NCI-H1930 (cell line): ENCODE measurements around the gene TPSD1.
"Not testable (repeated sequence)": the region's sequence is repeated elsewhere in the genome, so short reads cannot be mapped to it uniquely, and the experiment has no call there.

Source experiments
- DNase-seq, 2 experiments: peaks; one replicate each; lab custom pipeline; 2025; lab: John Stamatoyannopoulos, UW

TPSD1 gene

DNA sequence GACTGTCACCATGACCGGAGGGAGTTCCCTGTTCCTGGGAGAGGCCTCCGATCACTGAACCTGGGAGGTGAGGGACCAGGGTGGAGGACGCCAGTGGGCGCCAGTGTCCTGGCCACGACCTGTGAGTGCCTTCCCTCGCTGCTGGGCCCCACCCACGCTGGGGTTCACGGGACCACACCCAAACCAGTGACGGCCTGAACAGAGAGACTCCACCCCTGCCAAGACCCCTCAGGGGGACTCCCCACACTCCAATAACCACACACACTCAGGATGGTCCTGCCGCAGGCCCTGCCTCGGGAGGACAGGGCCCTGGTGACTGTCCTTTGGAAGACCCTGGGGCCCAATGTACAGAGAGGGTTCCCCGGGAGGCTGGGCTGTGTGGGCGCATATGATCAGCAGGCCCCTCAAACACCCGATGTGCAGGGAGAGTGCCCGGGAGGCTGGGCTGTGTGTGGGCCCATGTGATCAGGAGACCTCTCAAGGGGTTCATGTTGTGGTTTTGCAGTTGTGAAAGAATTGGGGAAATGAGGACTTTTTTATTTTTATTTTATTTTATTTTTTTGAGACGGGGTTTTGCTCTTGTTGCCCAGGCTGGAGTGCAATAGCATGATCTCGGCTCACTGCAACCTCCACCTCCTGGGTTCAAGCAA lies 26.6 kb downstream of the TPSD1 start:
- no peak for DNase-seq

DNA sequence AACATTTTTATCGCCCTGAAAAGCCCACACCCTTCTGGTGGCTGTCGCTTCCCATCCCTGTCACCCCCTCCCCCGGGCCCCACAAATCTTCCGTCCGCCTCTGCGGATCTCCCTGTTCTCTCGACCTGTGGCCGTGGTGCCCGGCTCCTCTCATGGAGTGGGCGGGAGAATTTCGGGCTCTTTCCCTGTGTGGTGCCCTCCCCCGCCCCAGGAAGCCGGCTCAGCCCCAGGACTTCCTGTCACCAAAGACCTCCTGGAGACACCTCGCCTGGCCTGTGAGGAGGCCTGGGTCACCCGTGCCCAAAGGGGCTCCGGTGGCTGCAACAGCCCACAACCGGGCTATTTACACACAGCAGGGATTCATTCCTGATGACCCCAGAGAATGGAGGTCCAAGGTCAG lies 27.4 kb downstream of the TPSD1 start:
- no peak for DNase-seq

DNA sequence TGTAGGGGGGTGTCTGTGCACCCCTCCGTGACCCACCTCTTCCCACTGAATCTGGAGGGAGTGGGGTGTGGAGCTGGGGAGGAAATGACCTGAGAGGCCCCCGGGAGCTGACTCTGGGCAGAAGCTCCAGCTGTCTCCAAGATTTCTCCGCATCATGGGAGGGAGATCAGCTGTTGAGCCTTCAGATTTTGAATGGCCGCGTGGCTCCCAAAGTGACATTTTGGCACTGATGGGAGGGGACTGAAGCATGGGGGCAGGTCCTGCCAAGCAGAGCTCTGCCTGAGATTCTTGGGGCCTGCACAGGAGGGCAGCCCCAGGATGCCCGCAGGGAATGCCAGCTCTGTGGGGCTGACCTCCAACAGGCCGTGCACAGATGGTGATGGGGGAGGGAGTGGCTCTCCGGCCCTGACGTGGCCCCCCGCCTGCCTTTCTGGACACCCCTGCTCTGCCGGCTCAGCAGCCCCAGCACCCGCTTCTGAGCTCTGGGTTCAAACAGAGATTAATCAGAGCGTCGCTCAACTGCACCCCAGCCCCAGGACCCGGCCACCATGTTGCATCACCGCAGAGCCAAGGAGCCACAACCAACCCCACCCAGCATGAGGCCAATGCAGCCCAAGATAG lies 28.2 kb downstream of the TPSD1 start:
- DNase-seq = no peak

DNA sequence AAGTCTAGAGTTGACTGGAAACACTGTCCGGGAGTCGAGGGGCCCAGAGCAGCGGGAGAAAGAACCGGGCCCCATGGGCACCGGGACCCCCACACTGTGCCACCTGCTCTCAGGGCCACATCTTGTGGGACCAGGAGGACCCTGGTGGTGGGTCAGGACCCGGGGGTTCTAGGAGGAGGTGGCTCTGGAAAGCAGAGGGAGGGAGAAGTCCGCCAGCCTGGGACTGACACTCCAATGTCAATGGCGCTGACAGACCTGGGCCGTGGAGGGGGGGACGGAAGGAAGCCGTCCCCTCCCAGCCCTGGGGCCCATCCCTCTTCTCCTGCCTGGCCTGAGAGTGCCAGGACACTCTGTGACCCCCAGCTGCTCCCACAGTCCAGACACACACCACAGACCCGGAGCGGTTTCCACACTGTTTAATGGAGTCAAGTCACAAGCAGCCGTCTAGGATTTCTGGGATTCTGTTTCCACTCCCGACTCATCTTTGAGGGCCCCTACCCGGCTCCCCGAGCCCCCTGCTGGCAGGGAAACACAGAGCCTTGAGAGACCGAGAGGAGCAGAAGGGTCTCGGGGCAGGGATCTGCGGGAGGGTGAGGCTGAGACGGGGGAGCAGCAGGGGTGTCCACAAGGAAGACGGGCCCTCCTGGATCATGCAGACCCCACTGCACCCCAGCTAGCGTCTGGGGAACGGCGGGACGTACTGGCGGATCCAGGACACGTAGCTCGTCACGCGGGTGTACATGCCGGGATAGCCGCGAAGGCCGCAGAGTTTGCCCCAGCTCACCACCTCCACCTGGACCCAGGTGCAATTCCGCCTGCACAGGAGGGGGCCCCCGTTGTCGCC lies 30.0 kb downstream of the TPSD1 start:
- DNase-seq = no peak

DNA sequence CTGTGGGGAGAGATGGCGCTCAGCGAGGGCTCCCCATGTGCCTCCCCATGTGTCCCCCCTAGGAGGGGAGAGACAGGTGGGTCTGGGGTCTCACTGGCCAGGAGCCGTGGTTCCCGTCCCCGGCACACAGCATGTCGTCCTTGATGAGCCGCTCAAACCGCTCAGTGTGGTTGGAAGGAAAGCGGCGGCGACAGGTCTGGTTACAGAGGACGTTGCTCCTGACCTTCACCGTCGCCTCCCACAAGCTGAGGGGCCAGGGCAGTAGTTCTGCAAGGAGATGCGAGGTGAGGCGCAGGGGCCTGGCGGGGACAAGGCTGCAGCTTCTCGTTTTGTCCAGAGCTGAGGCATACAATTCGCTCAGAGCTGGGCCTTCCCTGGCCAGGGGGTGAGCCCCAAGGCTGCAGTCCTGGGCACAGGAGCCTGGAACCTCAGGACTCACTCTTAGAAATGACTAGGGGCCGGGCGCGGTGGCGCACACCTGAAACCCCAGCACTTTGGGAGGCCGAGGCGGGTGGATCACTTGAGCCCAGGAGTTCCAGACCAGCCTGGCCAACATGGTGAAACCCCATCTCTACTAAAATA lies 30.7 kb downstream of the TPSD1 start:
- no peak for DNase-seq

DNA sequence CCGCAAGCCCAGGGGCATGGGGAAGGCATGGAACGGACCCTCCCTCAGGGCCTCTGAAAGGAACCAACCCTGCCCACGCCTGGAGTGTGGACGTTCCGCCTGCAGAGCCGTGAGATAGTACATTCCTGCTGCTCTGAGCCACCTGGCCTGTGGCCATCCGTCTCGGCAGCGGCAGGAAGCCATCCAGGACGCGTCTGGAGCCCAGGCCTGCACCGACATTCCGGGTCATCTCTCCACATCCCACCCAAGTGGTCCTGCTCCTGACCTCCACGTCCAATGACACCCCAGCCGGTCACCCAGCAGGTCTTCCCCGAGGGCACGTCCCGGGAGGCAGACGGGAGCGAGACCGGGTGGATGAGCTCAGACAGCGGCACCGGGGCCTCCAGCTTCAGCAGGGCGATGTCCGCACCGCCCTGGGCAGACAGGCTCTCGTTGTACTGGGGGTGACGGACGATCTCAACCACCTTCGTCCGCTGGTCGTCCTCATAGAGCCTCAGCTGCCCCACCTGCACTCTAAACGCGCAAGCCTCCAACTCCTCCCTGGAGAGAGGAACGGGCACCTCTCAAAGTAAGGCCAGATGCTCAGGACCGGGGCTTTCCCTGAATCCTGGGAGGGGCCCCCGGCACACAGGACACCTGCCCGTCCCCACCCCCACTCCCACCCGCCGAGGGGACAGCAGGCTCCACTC lies 32.3 kb downstream of the TPSD1 start:
- DNase-seq = no peak

DNA sequence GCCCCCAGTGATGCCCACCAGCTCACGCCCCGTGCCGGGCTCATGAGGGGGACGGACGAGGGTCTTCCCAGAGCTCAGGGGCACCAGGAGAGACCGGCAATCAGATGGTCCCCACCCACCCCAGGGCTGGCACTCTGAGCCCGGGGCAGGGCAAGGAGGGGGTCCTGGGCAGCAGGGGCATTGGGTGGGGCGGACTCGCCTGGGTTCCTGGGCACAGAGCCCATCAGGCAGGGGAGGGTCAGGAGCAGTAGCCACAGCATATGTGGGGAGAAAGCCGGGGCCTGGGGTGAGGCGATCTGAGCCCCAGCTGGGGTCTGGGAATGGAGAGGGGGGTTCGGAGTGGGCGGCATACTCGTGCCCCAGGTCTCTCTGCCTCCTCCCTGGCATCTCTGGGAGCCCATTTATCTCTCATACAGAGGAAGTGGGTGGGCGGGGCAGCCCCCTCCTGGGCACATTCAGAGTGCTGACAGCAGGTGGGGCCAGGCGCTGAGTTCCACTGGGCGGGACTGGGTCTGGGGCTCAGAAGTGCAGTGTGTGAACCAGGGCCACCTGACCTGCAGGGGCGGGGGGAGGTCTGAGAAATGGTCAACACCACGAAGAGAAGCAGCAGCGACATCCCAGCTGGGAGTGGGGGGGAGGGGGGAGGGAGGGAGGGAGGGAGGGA lies 33.1 kb downstream of the TPSD1 start:
- DNase-seq = no peak

DNA sequence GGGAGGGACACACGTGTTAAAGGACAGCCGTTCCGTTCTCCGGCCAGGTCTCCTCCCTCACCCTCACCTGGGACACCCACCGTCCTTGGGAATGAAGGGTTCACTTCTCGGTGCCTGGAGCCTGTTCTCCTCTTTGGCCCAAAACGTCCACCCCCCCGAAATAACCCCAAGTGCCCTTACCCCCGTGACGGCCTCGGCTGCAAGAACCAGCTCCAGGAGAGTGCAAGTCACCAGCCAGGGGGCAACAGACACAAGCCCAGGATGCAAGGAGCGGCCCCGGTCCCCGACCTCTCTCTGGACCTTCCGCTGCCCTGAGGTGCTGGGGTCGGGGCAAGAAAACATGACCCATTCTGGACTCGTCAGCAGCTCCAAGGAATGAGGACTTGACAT lies 33.6 kb downstream of the TPSD1 start:
- no peak for DNase-seq

DNA sequence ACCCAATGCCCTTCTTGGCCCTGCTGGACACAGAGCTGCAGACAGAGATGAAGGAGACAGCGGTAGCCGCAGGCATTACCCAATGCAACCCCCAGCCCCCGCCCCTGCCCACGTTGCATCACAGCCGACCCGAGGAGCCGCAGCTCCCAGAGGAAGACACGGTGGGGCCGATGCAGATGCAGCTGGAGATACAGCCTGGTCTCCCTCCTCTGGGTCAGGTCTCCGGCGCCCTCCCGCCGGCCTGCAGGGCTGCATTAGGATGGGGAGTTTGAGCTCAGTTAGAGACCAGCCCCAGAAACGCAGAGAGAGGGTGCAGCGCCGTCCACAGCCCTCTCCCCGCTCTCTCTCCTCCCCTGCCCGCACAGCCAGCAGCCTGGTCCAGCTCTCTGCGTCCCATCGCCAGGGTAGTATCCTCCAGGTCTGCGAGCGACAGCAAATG lies 34.2 kb downstream of the TPSD1 start:
- DNase-seq = no peak

DNA sequence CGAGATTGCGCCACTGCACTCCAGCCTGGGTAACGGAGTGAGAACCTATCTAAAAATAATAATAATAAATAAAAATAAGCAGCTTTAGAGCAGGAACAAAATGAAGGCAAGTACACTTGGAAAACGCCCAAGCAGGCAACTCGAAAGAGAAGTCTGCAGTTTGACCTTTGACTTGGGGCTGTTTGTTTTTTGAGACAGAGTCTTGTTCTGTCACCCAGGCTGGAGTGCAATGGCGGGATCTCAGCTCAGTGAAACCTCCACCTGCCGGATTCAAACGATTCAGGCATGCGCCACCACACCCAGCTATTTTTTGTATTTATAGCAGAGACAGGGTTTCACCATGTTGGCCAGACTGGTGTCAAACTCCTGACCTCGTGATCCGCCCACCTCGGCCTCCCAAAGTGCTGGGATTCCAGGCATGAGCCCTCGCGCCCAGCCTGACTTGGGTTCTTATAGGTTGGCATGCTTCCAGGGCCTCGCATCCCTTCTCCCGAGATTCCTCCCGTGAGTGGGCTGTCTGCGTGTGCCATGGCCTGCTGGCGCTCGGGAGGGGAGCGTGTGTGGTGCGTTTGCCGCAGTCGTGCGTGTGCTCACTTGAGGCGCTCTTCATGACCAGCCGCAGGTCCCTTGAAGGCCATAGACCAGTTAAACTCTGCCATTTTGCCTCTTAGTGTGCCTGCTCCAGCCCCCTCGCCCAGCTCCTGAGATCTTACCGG lies 35.1 kb downstream of the TPSD1 start:
- DNase-seq = no peak

DNA sequence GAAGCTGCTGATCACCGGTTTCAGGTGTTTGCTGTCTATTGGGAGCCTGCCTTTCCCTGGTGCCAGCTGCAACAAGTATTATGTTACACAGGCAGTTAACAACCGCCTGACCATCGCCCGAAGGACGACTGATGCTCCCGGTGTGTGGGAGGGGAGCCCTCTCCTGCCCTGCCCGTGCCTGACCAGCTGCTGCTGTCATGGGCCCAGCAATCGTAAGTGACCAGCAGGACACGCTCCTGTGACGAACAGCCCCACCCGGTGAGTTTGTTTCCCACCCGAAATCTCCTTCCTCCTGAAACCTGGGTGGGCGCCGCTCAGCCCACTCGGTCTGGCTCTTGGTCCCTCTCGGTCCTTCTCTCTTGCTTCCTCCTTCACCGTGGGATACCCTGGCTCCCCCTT lies 35.7 kb downstream of the TPSD1 start:
- no peak for DNase-seq

DNA sequence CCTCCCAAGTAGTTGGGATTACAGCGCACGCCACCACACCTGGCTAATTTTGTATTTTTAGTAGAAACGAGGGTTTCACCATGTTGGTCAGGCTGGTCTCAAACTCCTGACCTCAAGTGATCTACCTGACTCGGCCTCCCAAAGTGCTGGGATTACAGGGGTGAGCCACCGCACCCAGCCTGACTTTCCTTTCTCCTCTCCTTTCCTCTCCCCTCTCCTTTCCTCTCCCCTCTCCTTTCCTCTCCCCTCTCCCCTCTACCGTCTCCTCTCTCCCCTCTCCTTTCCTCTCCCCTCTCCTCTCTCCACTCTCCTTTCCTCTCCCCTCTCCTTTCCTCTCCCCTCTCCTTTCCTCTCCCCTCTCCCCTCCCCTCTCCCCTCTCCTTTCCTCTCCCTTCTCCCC lies 36.3 kb downstream of the TPSD1 start:
- DNase-seq = not testable (repeated sequence)

DNA sequence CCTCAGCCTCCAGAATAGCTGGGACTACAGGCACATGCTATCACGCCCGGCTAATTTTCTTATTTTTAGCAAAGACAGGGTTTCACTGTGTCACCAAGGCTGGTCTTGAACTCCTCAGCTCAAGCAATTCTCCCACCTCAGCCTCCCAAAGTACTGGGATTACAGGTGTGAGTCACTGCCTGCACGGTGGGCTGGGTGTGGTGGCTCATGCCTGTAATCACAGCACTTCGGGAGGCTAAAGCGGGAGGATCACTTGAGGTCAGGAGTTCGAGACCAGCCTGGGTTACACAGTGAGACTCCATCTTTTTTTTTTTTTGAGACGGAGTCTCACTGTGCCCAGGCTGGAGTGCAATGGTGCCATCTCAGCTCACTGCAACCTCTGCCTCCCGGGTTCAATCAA lies 36.9 kb downstream of the TPSD1 start:
- DNase-seq = not testable (repeated sequence)

DNA sequence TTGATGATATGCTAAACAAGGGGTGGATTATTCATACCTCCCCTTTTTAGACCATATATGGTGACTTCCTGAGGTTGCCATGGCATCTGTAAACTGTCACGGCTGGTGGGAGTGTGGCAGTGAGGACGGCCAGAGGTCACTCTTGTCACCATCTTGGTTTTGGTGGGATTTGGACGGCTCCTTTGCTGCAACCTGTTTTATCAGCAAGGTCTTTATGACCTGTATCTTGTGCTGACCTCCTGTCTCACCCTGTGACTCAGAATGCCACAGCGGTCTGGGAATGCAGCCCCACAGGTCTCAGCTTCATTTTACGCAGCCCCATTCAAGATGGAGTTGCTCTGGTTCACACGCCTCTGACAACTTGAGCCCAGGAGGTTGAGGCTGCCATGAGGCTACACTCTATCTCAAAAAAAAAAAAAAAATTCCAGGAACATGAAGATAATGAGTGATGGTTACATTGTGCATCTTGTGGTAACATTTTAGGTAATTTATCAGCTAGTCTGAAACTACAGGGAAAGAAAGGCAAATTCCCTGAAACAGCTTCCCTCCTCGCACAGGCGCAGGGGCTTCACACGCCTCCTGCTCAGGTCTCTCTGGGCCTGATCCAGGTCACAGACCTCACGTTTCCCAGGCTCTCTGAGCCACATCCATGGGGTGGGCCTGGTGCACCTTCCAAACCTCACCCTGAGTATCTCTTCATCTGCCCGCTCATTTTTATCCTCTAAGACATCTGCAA lies 38.2 kb downstream of the TPSD1 start:
- DNase-seq = no peak

DNA sequence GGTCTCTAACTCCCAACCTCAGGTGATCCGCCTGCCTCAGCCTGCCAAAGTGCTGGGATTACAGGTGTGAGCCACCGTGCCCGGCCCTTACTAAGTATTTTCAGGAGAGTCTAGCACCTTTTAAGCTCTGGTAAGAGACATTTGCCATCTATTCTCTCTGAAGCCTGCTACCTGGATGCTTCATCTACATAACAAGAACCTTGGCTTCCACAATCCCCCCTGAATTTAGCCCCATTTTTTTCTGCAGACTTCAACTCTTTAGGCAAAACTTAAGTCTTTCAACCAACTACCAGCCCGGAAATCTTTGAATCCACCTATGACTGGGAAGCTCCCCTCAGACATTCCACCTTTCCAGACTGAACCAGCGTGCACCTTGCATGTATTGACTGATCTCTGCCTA lies 39.6 kb downstream of the TPSD1 start:
- no peak for DNase-seq

DNA sequence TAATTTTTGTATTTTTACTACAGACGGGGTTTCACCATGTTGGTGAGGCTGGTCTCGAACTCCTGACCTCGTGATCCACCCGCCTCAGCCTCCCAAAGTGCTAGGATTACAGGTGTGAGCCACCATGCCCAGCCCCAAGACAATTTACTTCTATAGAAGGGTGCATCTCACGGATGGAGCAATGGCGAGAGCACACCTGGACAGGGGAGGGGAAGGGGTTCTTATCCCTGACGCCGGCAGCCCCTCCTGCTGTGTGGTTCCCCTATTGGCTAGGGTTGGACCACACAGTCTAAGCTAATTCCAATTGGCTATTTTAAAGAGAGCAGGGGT lies 40.8 kb downstream of the TPSD1 start:
- not testable (repeated sequence) for DNase-seq

DNA sequence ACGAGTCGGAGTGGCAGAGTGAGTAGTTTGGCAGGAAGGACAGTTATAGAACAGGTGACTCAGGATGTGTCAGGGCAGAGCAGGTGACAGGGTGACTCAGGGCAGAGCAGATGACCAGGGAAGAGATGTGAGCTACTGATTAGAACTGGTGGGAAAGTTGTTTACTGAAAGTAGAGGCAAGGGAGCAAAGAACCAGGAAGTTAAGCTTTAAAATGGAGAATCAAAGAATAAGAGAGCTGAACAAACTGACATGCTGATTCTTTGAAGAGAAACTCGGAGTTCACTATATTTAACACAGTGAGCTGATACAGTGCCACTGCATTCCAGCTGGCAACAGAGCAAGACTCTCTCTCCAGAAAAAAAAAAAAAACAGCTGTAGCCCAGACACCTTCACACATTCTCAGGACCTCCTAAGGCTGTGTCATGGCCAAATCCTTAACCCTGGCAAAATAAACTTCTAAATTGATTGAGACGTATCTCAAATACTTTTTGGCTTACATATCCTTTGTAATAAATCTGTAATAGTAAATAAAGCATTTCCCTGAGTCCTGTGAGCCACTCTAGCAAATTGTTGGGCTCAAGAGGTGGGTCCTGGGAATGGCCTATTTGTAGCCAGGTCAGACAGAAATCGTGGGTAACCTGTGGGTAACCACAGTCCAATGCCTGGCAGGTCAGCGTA lies 41.3 kb downstream of the TPSD1 start:
- no peak for DNase-seq

DNA sequence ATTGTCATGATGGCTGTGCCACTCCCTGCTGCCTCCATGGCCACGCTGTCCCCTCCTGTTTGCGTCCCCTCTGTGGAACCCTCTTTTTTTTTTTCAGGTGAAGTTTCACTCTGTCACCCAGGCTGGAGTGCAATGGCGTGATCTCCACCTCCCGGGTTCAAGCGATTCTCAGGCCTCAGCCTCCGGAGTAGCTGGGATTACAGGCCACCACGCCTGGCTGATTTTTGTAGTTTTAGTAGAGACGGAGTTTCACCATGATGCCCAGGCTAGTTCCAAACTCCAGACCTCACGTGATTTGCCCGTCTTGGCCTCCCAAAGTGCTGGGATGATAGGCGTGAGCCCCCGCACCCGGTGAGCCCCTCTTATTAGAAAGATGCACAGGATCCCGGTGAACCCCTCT lies 42.5 kb downstream of the TPSD1 start:
- no peak for DNase-seq

DNA sequence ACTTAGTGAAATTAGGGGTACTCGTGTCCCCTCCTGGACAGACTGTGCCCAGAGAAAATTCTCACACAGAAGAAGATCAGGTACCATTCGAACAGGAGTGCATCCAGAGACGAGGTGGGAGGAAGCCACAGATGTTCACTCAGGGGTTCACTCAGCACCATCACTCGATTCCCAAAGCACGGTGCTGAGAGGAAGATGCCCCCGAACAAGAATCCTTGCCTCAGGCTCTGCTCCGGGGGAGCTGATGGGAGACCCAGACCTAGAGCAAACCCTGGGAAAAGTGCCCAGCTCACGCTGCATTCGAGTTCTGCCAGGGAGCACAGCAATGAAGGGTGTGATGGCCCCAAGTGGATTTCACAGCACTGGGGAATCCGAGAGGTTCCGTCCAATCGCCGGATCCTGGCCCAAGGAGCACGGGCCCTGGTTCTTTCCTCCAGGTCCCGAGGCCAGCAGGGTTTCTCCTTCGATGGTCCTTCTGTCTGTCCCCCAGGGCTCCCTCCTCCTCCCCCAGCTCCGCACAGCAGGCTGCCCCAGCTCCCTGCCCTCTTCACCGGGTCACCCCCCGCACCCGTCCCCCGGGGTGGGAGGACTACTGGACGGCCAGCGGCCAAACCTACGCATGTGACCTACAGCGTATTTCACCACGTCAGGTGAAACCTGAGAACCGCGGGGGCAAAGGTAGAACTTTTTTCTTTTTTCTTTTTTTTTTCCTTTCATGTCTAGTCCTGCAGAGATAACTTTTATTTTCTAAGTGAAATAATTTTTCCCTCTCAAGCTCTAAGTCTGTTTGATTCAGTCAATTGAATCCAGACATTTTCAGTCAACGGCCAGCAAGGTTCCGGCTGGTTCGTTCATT lies 43.4 kb downstream of the TPSD1 start:
- DNase-seq = no peak
